Heart left ventricle (tissue), 16 donors: Measurements from ENCODE around the gene TXNIP. TPM values are rescaled to one million over a fixed set of nuclear protein-coding genes. Genes with fewer than 3 reads are reported as not detected.

Experiments used
- ATAC-seq, 4 donors: fragments of 200-7000 bp; cut with Tn5 transposase; one replicate each; pipeline ENCODE4 v1.9.1; 2020 to 2022; ENCODE audit warnings: moderate library complexity in 4 of 4, mild to moderate bottlenecking in 3 of 4, moderate number of reproducible peaks in 1 of 4
- DNase-seq, 5 donors: peaks; one replicate each; pipeline ENCODE4 v3.0.0-alpha.2; 2020
- H3K27ac ChIP-seq, 12 donors: fragments of 200-600 bp; sonication (generic) in 4 of 12; one replicate each; pipeline versions ENCODE4 v1.5.0 to v1.8.0; 2016 to 2022; ENCODE audit warnings: mild to moderate bottlenecking in 2 of 12
- H3K27me3 ChIP-seq, 9 donors: fragments of 200-600 bp; sonication (generic) in 2 of 9; one replicate each; pipeline versions ENCODE4 v1.5.1 to v1.8.0; 2016 to 2022; ENCODE audit warnings: mild to moderate bottlenecking in 3 of 9
- H3K36me3 ChIP-seq, 9 donors: fragments of 200-600 bp; sonication (generic) in 2 of 9; one replicate each; pipeline versions ENCODE4 v1.5.0 to v1.8.0; 2018 to 2022; ENCODE audit warnings: mild to moderate bottlenecking in 2 of 9
- H3K4me1 ChIP-seq, 12 donors: fragments of 200-600 bp; sonication (generic) in 4 of 12; one replicate each; pipeline versions ENCODE4 v1.5.0 to v1.8.0; 2016 to 2022; ENCODE audit warnings: mild to moderate bottlenecking in 3 of 12
- H3K4me3 ChIP-seq, 12 donors: fragments of 200-600 bp; sonication (generic) in 4 of 12; one replicate each; pipeline versions ENCODE4 v1.5.0 to v1.8.0; 2017 to 2022; ENCODE audit warnings: mild to moderate bottlenecking in 9 of 12, moderate library complexity in 4 of 12
- H3K9me3 ChIP-seq, 12 donors: fragments of 200-600 bp; sonication (generic) in 4 of 12; one replicate each; pipeline versions ENCODE4 v1.5.0 to v1.8.0; 2016 to 2022; ENCODE audit warnings: mild to moderate bottlenecking in 1 of 12
- CTCF ChIP-seq, 12 donors: fragments of 200-600 bp; sonication (generic) in 4 of 12; IDR thresholded peaks; one replicate each; pipeline versions ENCODE4 v1.5.0 to v1.8.0; 2018 to 2022; ENCODE audit warnings: antibody characterized with exemption in 12 of 12, mild to moderate bottlenecking in 5 of 12
- POLR2A ChIP-seq, 2 donors: fragments of 450-650 bp; IDR thresholded peaks; one replicate each; pipeline ENCODE4 v1.6.1; 2017; ENCODE audit warnings: antibody characterized with exemption in 2 of 2, mild to moderate bottlenecking in 2 of 2, moderate library complexity in 2 of 2
- WGBS, 4 donors: extraction: QIAGEN DNeasy Blood & Tissue Kit in 2 of 4; methylation state at CpG; one replicate each; pipeline versions ENCODE4 v1.1.5 to v1.1.7; 2013 to 2018; 5-methylcytosine and 5-hydroxymethylcytosine counted together
- intact Hi-C, 10 donors: fragments of 100-400 bp; cut with DNase I; formaldehyde crosslinking; loops; one replicate each; pipeline versions ENCODE4 v1.11.1 to v1.14.2; 2022
- polyA plus RNA-seq, 2 donors: library from polyadenylated mRNA; stranded (reverse); fragments of 200-250 nt; gene quantifications; one replicate each; pipeline ENCODE4 v1.2.3, GENCODE V29; 2013
- total RNA-seq, 9 donors: library from RNA; depleted of rRNA in 2 of 9; stranded (reverse); fragments of >200 nt in 2 of 9; fragmentation: NEBNext Ultra II Directional in 3 of 9; extraction: Animal tissue kit (Norgen Biotek cat#: 25700) in 3 of 9; gene quantifications; one replicate each; pipeline versions ENCODE4 v1.1.0 to v1.2.4, GENCODE V29; 2016 to 2023
- donor health status: ischemic (EF 13 %, LVEDD 7.1; RV severe dilation, severe dysfunction).
- donor health status: healthy with polysubstance abuse.
- donor health status: DM: no; HTN: yes; CAD: no.
- donor health status: DM: no; HTN: no; CAD: no.
- donor health status: ischemic (EF 25% LVEDD 6.9; RV normal size, moderate dysfunction).
- donor health status: ischemic (EF 25% LVEDD 5.7; RV mildly dilated, moderate dysfunction).
- donor health status: healthy.
- donor health status: DM: yes; HTN: yes; CAD: no.
- donor health status: ischemic (EF 35%, LVEDD 5.7; RV mildly dilated, moderate dysfunction).
- donor health status: nonischemic (EF 11% LVEDD 7.7; RV severe dilation, severe dysfunction).
- donor health status: DM: yes; HTN: yes; CAD: no.
- donor health status: PGD.
- donor health status: ischemic (EF 29% LVEDD 5.4; RV normal size, mild dysfunction).
- donor health status: nonischemic (EF 23%, LVEDD 6.1; RV moderate dilation, normal function).

TXNIP gene
- total and polyA plus RNA-seq, 11 donors, result 222 to 1,925 (median 844) TPM

GRCh38 chr1:146020058-146021049 is 24.0 kb upstream of the TXNIP start:
- 83 to 91% (median 88%) methylated on average over 4 of the region's 4 CpGs for WGBS, 4 donors
- H3K9me3 ChIP-seq, result no peaks in the 10 kb centered on the region
- intact Hi-C loops, result no loop called here
- peaks cover 0 to 22% (median 5%) of the 10 kb centered on the region in 12 donors for H3K4me1 ChIP-seq
- ATAC-seq, result peak in 3 of 4 donors; percentile 10 to 51 (median 32)
- H3K4me3 ChIP-seq, result peak overlapping the region in 11 of 12 donors; percentile 12 to 55 (median 43)
- peaks cover 0 to 4% (median 0%) of the 10 kb centered on the region in 9 donors for H3K36me3 ChIP-seq
- H3K27me3 ChIP-seq, result peaks cover 0 to 25% (median 0%) of the 10 kb centered on the region in 9 donors
- H3K27ac ChIP-seq, result peak overlapping the region in 9 of 12 donors; percentile 34 to 92 (median 76)
- TF ChIP-seq POLR2A (IDR thresholded peaks at IDR 0.05) (no peak), CTCF (IDR thresholded peaks at IDR 0.05) (no peak)
- DNase-seq, result no peak

- Histone ChIP-seq H3K27me3 (peaks cover 0 to 25% (median 0%) of the 10 kb centered on the region in 9 donors), H3K36me3 (peaks cover 0 to 4% (median 0%) of the 10 kb centered on the region in 9 donors), H3K9me3 (no peaks in the 10 kb centered on the region), H3K4me3 (peak overlapping the region in 10 of 12 donors; percentile 16 to 55 (median 40)), H3K4me1 (peaks cover 0 to 22% (median 5%) of the 10 kb centered on the region in 12 donors), H3K27ac (peak overlapping the region in 5 of 12 donors; percentile 66 to 92 (median 76))
- WGBS, 4 donors, result 17 to 43% (median 27%) methylated on average over 23 to 43 of the region's 43 CpGs
- ATAC-seq (peak in 3 of 4 donors; percentile 4 to 16 (median 8)), DNase-seq (no peak)
- TF ChIP-seq CTCF (IDR thresholded peaks at IDR 0.05) (no peak), POLR2A (IDR thresholded peaks at IDR 0.05) (no peak)
- intact Hi-C loops, result loop anchor here in 3 of 10 donors (5.0 to 10.0 kb wide), 2 partner anchors 125 to 177 kb away; no protein-coding TSS in a partner anchor
Observed at GRCh38 chr1:146019231-146020057, 23.1 kb upstream of the TXNIP start.

GRCh38 chr1:146016891-146017290 is 20.5 kb upstream of the TXNIP start:
- Histone ChIP-seq H3K27me3 (peaks cover 0 to 25% (median 0%) of the 10 kb centered on the region in 9 donors), H3K4me1 (peaks cover 0 to 26% (median 12%) of the 10 kb centered on the region in 12 donors), H3K9me3 (no peaks in the 10 kb centered on the region), H3K4me3 (no peak overlapping the region), H3K27ac (no peak overlapping the region), H3K36me3 (peaks cover 0 to 4% (median 0%) of the 10 kb centered on the region in 9 donors)
- WGBS, 4 donors, result 53 to 70% (median 63%) methylated on average over 1 of the region's 1 CpG
- ATAC-seq (no peak), DNase-seq (no peak)
- no peak for TF ChIP-seq POLR2A (IDR thresholded peaks at IDR 0.05)
- no peak for TF ChIP-seq CTCF (IDR thresholded peaks at IDR 0.05)
- intact Hi-C loops, result loop anchor here in 3 of 10 donors (5.0 to 10.0 kb wide), 2 partner anchors 122 to 175 kb away; no protein-coding TSS in a partner anchor
